HG03520 (cell line): ENCODE measurements around the gene PTGES.
"Not testable (repeated sequence)": the region's sequence is repeated elsewhere in the genome, so short reads cannot be mapped to it uniquely, and the experiment has no call there.

ENCODE experiments used
- ATAC-seq: cut with Tn5 transposase; IDR thresholded peaks from one replicate; pipeline ENCODE4 v1.9.1; 2021; ENCODE audit warnings: mild to moderate bottlenecking, moderate library complexity; ENCODE audit not compliant: unreplicated experiment

The PTGES gene

DNA sequence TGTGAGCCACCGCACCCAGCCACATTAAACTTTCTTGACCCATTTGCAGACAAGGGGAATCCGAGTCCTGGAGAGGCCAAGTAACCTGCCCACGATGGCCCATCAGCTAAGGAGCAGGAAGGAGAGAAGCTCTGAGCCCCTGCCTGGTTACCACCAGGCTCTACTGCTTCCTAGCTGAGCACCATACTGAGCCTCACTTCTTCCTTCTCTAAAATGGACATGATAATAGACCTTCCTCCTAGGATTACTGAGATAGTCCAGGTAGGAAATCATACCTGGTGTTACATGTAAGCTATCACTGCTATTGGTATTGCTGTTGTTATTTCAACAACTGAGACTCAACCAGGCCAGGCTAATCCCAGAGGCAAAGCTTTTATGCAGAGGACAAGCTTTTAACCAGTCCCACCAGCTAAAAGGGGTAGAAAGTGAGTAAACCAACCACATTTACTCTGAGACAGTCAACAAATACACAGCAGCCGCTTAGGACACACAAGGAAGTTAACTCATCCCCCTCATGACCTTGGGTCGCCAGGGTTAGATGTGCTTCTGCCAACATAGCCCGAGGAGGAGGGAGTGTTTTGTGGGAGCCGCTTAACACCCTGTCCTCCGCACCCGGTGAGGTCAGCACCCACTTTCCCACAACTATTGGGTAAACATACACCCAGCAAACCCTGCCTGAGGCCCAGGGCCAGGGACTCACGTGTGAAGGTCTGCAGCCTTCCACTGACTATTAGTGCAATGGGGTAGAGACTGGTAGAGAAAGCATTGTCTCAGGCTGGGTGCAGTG lies 20.6 kb upstream of the PTGES start:
- no peak for ATAC-seq

DNA sequence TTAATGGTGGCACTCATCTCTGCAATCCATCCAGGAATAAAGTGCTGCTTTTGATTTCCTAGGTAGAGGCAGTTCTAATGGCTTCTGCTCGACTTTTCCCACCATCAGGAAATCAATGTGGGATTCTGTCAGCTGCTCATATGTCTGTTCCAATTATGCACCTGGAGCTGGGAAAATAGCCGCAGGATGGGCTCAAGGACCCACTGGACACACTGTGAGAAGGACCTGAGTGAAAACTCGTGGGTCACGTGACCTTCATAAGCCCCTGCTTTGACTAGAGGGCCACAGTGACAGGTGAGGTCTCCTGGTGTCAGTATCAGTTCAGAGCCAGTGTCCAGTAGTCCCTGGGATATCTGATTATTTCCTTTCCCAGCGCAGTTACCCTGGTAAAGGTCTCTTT lies 17.9 kb upstream of the PTGES start:
- ATAC-seq, result no peak

DNA sequence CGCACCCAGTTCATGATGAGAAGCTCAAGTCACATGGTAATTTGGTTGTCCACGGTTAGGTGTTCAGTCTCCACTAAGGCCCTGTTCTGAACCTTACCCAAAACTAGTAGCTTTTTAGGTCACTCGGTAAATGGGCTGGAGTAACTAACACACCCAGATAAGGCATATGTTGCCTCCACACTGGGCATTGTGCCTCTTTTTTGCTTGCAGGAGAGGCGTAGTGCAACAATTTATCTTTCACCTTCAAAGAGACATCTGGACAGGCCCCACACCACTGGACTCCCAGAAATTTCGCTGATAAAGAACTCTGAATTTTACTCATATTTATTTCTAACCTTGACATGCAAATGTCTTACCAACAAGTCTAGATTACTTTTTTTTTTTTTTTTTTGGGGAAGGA lies 16.8 kb upstream of the PTGES start:
- ATAC-seq, result no peak

DNA sequence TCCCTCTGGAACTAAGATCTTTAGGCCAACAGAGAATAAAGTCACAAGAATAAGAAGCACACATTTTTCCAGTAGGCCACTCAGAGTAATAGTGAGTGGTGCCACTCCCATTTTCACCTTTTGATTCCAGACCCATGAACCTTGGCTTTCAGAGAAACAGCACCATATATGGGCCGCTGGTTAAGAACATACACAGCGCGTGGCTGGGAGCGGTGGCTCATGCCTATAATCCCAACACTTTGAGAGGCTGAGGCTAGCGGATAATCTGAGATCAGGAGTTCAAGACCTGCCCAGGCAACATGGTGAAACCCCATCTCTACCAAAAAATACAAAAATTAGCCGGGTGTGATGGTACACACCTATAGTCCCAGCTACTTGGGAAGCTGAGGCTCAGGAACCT lies 15.6 kb upstream of the PTGES start:
- ATAC-seq, result no peak

DNA sequence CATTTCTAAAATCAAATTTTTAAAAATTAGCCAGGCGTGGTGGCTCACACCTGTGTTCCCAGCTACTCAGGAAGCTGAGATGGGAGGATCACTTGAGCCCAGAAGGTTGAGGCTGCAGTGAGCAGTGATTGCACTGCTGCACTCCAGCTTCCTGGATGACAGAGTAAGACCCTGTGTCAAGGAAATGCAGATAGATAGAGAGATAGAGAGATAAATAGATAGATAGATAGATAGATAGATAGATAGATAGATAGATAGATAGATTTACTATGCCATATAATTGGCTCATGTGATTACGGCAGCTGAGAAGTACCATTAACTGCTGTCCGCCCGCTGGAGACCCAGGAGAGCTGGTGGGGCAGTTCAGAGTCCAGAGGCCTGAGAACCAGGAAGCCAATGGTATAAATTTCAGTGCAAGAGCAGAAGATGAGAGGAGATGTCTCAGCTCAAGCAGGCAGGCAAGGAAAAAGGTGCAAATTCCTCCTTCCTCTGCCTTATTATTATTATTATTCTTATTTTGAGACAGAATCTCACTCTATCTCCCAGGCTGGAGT lies 13.0 kb upstream of the PTGES start:
- no peak for ATAC-seq

DNA sequence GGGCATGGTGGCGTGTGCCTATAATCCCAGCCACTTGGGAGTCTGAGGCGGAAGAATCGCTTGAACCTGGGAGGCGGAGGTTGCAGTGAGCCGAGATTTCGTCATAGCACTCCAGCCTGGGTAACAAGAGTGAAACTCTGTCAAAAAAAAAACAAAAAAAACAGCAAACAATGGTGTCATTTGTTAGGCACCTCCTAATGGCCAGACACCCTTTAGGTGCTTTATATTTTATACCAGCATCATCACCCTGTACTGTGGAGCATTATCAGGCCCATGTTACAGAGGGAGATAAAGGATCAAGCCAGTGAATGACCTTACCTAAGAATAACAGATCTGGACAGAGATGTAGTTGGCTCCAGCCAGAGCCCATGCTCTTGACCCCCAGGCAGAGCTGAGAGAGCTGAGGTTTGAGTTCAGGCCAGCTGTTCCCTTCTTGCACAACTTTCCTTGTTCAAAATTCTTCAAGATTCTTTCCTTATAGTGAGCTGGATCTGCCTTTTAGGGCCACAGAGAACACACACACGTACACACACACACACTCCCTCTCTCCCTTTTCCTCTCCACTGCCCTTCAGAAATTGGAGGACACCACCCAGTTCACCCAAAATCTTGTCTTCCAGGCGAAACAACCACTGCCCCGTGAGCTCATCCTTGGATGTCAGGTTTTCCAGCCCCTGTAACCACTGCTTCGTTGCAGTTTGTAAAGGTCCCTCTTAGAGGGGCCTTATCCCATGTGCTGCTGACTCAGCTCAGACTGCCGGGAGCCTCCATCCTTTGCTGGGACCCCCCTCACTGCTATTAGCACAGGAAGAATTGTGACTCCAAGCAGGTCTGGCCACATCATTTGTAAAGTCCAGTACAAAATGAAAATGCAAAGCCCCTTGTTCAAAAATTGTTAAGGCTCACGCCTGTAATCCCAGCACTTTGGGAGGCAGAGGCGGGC lies 10.4 kb upstream of the PTGES start:
- no peak for ATAC-seq

DNA sequence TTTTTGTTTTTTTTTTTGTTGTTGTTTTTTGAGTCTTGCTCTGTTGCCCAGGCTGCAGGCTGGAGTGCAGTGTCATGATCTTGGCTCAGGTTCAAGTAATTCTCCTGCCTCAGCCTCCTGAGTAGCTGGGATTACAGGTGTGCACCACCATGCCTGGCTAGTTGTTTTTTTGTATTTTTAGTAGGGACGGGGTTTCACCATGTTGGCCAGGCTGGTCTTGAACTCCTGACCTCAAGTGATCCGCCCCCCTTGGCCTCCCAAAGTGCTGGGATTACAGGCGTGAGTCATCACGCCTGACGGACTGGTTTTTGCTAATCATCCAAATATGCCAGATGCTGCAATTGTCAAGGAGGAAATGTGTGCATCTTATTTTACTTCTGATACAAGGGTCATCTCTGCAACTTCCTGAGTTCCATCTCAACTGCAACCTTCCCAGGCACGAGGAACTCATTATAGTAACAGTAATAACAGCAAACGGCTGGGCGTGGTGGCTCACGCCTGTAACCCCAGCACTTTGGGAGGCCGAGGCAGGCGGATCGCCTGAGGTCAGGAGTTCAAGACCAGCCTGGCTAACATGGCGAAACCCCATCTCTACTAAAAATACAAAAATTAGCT lies 9.6 kb upstream of the PTGES start:
- not testable (repeated sequence) for ATAC-seq

DNA sequence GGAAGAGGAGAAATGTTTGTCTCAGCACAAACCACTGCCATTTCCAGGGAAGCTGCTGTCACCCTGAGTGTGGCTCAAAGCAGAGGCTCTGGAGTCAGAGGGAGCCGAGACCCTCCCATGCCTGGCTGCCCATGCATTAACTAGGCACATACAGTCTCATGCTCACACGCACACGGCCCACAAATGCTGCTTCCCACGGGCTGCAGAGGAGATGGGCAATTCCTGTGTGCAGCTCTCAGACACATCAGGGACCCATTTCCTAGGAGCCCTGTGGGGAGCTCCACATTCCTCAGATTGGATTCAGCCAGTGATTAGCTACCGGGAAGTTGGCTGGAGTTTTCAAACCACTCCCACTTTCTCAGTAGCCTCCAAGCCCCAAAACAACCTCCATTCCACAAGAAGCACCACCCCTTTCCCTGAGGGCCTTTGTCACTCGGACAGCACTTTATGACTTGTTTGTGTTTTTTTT lies 9.1 kb upstream of the PTGES start:
- ATAC-seq, result no peak

DNA sequence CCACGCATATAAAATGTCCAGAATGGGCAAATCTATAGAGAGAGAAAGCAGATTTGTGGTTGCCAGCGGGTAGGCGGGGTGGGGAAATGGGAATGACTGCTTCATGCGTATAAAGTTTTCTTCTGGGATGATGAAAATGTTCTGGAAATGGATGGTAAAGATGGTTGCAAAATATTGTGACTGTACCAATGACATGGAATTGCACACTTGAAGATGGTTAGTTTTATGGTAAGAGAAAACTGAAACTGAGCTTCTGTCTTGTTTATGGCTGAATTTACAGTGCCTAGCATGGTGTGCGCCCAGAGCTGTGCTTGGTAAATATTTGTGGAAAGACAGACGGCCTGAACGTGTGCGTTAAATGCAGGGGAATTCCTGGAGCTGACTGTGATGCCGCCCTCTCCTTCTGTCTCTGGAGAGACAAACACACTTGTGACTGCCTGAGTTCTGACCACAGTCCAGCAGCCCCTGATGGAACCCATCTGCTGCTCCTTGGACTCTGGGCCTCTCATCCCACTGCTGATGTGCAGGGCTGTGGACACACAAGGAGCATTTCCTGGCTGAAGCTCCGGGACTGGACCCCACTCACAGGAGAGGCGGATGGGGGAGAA lies 8.6 kb upstream of the PTGES start:
- ATAC-seq, result no peak

DNA sequence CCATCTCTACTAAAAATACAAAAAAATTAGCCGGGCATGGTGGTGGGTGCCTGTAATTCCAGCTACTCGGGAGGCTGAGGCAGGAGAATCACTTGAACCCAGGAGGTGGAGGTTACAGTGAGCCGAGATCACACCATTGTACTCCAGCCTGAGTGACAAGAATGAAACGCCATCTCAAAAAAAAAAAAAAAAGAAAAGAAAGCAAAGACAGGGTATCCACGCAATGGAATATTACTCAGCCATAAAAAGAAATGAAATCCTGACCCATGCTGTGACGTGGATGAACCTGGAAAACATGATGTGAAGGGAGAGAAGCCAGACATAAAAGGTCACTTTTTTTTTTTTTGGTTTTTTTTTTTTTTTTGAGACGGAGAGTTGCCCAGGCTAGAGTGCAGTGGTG lies 7.9 kb upstream of the PTGES start:
- not testable (repeated sequence) for ATAC-seq

DNA sequence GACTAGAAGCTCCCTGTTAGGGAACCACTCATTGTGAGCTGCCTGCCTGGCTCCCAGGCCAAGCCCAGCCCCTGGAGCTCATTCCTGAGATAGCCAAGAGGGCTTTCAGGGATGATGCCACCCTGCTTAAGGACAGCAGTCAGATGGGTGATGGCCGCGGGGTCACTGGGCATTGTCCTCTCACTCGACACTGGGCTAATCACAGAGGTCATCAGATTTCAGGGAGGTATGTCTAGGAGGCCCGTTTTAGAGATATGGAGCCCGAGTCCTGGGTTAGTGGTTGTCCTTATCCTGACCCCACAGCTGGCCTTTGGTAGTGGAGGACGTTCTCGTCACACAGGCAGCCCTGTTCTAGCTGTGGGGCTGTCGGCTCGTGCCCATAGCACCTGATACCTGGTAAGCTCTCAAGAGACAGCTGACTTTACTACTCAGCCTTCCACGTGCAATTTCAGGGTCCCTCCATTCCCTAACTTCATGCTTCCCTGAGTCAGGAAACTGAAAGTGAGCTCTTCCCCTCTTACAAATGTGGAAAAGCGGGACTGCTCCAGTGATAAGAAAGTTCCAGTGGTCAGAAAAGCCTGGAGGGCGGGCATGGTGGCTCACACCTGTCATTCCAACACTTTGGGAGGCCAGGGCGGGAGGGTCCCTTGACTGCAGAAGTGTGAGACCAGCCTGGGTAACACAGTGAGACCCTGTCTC lies 7.1 kb upstream of the PTGES start:
- ATAC-seq, result no peak

DNA sequence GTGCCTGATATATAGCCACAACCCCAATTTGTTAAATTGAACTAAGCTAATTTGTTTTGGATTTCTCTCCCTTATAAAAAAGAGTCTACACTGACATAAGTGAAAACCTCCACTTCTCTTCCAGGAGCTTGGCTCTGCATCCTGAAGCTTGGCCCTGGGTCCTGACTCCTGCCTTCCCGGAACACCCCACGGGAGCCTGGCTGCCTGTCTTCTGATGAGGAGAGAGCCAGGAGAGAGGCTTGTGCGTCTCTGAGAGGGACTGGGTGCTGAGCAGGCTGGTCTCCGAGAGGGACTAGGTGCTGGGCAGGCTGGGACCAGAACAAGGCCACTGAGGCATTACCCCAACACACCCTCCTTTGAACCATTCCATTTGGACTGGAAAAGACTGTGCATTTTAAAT lies 6.5 kb upstream of the PTGES start:
- no peak for ATAC-seq

DNA sequence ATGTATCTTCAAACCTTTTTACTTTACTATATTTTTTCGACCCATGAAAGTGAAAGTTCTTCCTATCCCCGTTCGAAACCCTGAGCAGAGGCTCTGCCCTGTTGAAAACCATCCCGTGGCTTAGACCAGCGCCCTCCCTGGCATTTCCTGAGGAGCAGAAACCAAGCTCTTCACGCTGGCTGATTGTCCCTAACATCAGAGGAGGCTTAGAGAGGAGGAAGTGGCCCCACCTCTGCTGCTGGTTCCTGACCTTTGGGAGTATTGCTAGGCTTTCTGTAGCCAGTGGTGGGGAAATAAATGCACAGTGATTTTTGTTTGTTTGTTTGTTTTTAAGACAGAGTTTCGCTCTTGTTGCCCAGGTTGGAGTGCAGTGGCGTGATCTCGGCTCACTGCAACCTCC lies 4.2 kb upstream of the PTGES start:
- ATAC-seq, result no peak

DNA sequence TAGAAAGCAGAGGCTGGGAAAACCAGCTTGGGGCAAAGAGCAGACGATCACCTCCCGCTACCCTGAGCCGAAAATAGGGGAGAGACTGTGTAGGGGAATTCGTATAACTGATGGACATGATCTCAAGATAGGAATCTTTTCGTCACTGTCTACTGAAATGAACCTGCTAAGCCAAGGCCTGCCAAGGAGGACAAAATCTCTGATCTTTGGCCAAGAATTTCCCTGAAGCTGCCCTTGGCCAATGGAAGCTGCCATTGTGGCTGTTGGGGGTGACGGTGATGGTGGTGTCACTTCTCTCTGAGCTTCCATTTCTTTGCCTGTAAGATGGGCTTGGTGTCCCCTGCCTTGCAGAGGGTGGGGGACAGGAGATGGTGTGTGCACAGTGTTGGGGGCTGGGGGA lies 3.3 kb upstream of the PTGES start:
- no peak for ATAC-seq

DNA sequence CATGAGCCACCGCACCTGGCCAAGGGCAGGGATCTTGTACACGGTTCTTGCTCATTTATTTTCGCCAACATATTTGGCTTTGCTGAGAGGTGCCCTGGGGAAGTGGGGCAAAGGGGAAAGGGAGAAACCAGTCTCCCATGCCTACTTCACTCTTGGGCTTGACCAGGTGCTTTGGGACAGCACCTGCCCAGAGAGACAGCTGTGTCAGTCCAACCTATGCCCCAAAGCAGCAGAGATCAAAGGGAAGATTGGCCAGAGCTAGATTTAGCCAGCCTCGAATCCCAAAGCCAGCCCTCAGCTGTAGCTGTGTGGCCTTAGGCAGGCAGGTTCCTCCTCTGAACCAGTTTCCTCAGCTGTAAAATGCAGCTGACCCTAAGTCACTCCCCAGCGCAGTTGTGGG lies 2.3 kb upstream of the PTGES start:
- ATAC-seq, result no peak

DNA sequence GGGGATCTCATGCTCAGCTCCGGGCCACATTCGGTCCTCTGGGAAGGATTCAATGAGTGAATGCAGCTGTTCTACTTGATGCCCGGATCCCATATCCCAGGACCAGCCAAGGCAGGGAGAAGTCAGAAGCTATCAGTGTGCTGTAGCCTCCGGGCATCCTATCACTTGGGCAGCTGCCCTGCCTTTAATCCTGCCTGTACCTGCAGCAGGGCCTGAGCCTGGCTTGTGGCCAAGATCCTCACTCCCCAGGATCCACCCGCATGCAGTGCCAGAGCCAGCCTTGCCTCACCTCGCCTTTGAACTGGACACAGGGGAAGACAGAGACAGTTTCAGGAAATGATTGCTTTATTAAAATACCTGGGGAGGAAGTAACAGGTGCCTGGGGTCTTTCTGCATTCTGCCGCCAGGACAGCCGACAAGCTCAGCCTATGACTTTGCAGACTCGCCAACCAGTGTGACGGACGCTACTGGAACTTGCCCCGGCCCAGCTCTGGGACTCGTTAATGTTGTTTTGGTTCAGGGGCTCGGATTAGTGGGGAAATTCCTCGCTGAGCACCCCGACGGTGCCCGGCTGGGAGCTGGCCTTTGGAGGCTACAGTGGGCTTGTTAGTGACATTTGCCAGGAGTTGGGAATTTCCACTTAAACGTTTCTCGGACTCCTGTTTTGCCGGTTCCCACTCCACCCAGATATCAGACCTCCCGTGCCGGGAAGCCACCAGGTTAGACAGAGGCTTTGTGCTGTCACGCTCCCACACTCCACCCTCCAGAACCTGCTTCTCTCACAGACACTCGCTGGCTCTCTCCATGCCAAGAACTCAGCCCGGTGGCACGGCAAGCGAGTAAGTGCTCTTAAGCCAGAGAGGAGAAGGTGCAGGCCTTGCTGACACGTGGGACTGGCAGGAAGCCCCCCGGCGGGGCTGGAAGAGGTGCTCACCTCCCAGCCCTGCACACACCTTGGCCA lies 721 bp downstream of the PTGES start:
- no peak for ATAC-seq

DNA sequence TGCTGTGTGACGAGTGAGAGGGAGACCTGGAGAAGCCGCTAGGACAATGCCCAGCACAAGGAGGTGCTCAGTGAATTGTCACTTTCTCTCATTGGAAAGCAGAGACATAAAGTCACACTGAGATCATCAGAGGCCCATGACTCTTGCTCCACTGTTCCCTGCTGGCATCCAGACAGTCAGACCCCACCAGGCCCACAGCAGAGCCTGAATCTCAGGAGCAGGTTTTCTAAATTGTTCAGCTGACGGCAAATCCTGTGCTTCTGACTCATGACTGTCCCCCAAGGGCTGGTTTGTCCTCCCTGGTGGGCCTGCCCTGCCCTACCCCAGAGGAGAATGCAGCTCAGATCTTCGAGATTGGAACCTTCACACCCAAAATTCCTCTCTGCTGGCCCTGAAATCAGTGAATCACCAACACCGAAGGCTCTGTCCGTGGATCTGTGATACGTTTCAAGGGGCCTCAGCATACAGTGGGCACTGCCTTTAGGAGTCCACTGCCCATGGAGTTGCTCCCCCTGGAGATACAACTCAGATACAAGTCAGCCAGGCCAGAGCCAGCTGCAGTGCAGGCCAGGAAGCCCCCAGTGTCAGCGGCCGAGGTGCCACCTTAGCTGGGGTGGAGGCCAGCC lies 2.7 kb downstream of the PTGES start:
- no peak for ATAC-seq

DNA sequence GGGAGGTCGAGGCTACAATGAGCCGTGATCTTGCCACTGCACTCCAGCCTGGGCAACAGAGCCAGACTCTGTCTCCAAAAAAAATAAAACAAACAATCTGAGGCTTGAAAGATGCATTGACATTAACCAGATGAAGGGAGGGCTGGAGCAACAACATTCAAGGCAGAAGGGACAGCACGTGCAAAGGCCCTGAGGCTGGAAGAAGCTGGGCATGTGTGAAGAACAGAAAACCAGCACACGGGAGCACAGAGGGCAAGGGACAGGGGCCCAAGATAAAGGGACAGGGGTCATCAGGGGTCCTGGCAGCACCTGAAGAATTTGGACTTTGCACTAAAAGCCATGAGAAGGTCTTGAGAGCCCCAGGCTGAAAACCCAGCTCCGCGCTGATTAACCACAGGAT lies 3.3 kb downstream of the PTGES start:
- ATAC-seq, result no peak

DNA sequence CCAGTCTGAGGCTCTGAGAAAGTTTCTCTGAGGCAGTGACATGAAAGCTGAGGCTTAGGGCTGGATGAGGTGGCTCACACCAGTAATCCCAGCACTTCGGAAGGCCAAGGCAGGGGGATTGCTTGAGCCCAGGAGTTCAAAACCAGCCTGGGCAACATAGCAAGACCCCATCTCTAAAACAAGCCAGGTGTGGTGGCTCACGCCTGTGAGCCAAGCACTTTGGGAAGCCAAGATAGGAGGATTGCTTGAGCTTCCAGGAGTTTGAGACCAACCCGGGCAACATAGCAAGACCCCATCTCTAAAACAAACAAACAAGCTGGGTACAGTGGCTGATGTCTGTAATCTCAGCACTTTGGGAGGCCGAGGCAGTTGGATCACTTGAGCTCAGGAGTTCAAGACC lies 3.8 kb downstream of the PTGES start:
- ATAC-seq, result not testable (repeated sequence)
